SKM-1 treated with dmso at 0.1 percent for 144 hours (cell line): ENCODE results near the gene C9orf50.

ENCODE experiments used
- DNase-seq: peaks from one replicate; lab custom pipeline; 2025; ENCODE audit not compliant: unreplicated experiment; lab: John Stamatoyannopoulos, UW

The C9orf50 gene

DNA sequence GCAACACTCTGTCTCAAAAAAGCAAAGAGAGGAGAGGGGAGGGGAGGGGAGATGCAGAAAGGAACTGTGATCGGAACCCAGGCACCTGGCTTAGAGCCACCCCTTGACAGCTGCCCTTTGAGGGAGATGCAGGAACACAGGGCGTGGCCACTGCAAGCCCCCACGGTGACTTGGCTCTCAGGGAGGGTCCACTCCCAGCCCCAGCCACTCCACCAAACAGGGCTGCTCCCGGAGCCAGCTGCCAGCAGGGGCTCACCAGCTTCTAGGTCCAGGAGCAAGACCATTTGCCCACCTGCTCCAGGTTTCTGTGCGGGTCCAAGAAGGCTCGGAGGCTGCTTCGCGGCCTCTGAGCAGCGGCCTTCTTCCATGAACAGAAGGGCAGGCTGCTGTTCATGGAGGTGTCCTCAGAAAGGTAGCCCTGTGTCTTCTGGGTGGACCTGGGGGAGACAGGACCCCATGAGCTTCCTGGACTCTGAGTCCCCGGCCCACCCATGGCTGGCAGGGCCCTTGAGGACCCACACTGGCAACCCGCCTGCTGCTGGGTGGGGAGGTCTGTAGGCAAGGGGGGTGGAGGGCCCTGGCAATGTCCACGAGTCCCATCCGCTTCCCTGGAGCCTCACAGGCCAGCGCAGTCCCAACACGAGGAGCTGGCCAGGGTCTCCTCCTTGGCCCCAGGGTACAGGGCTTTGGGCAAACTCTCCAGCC, 7.9 kb downstream of the C9orf50 start:
- no peak for DNase-seq

DNA sequence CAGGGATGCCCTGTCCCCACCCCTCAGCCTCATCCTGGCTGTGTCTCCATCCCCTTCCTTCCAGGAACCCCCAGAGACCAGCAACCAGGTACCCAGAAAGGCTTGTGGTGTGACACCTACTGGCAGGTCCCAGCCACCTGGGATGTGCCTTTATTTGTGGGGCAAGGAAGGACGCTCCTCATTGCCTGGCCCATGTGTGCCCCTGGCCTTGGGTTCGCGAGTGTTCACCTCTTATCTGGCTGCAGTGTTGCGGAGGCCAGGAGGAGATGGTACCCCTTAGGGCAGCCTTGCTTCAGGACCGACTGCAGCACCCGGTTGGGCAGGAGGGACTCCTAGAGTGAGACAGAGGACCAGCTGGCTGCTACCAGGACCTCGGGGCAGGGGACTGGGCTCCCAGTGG, 8.8 kb downstream of the C9orf50 start:
- no peak for DNase-seq

DNA sequence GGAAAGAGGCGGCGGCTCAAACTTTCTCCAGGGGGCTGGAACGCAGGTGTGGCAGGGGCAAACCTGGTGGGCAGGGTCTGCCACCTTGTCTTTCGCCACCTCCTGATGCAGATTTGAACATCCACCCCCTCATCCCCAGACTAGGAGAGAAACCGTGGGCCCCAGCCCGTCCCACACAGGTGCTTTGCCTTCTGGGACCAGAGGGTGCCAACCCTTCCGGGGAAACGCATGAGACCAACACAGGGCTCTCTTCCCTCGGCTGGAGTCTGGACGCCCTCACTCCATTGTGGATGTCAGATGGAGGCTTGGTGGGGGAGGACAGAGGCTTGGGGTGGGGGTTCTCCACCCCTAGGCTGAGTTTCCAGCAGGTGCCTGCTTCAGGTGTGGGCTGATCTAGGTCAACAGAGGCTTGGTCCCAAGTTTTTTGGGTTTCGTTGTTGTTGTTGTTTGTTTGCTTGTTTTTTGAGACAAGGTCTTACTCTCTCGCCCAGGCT, 9.5 kb downstream of the C9orf50 start:
- DNase-seq = no peak

DNA sequence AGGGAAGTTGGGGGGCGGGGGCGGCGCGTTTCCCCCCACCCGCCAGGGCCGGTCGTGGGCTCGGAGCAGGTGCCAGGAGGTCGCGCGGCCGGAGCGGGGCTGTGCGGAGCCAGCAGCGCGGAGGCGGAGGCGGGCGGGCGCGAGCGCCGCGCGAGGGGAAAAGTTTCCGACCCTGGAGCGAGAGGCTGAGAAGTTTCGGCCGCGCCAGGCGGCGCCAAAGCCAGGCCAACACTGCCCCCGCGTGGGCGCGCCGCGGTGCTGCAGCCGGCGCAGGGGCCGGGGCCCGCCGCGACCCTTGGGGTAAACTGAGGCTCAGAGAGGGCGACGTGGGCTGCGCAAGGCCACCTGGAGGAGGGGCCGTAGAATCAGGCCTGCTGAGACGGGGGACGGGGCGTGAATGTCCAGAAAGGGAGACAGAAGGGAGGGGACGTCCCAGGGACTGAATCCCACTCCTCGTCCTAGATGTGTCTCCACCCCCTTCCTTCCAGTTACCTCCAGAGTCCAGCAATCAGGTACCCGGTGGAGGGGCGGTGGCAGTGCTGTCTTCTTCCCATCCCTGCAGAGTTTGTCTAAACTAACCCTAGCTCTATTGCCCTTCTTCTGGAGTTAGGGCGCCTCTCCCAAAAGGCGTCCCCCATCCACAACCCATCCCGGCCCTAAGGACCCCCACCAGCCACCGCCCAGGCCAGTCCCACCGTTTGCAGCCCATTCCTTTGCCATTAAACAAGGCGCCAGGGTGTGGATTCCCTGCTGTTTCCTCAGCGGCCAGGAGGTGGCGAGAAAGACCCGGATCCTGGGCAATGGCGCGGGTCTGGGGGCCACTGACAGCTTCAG, 10.2 kb downstream of the C9orf50 start:
- peak; percentile 44 for DNase-seq

DNA sequence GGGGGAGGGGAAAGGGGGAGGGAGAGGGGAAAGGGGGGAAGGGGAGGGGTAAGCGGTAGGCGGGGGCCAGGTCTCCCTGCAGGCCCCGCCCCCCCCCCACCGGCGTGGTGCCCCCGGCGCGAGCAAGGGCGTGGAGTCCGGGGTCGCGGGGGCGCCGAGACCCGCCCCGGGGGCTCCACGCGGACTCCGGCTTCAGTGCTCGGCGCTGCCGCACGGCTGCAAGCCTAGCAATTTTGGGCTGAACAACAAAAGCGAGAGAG, 10.8 kb downstream of the C9orf50 start:
- DNase-seq = no peak

DNA sequence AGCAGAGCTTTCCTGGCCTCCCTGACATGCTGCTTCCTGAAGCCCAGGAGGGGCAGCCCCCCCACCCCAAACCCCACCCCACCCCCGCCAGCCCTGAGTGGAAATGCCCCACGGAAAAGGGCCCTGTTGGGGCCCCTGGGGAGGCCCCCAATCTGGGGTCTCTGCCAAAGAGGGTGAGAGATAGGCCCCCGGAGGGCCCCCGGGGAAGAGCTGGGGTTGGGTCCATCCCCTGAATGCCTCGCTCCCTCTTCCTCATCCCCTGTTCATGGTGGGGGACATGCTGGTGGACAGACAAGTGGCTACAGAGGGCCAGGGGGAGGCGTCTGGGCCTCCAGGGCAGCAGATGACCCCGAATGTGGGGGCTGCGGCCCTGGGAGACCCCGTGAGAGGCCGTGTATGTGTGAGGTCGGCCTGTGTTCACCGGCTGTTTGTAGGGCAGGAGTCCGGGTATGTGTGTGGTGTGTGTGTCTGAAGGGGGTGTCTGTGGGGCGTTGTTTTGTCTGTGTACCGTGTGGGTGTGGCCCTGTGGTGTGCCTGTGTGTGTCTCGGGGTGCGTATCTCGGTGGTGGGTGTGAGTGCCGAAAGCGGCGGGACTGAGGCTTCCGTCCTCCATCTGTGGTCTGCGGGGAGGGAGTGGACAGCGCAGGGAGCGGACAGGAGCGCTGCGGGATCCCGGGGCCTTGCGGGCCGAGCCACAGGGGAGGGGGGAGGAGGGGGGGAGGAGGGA, 11.3 kb downstream of the C9orf50 start:
- DNase-seq = no peak

DNA sequence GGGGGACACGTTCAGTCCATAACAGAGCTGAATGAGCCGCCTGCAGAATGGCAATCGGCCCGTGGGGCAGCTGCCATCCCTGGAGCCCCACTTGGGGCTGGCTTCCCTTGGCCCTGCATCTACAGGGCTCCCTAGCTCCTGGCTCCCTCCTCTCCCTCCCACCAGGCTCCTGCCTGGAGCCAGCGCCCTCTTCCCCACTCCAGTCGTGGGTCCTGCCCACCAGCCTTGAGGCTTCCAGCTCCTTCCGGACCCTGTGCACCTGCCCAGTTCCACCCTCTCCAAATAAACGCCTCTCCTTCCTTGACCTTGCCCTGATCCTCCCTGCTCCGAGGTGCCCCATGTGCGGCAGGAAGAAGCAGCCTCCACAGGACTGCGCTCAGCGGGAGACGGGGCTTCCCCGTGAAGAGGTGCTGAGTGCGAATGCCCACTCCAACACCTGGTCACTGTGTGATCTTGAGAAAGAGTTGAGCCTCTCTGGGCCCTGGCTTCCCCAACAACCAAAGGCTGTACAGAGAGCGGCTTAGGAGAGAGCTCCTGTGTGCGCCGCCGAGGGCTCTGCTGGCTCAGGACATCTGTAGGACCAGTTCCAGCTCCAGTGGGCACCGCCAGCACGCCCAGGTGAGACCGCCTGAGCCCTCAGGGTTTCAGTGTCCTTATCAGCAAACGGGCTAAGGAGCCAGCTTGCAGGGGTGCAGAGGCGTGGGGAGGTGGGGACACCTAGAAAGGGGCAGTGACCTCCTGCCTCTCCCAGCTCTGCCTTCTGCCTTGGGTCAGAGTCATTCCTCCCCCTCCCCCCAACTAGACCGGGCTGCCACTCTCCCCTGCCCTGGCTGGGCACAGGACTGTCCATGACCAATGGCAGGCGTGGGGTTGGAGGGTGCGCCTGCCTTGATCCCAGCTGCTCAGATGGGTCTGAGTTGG, 12.1 kb downstream of the C9orf50 start:
- DNase-seq = no peak

DNA sequence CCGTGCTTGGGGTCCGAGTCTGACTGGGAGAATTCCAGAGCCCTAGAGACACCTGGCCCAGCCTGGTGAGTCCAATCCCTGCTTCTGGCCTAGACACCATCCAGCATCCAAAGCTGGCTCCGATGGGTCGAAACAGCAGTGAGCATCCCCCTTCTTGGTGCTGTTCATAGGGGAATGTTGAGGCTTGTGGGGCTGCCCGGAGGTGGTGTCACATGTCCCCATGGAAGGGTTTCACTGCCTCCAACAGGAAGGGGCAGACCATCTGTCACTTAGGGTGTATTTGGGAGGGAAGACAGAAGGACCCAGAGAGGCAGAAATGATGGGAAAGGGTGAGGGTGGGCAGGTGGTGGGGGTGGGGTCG, 13.9 kb downstream of the C9orf50 start:
- no peak for DNase-seq

DNA sequence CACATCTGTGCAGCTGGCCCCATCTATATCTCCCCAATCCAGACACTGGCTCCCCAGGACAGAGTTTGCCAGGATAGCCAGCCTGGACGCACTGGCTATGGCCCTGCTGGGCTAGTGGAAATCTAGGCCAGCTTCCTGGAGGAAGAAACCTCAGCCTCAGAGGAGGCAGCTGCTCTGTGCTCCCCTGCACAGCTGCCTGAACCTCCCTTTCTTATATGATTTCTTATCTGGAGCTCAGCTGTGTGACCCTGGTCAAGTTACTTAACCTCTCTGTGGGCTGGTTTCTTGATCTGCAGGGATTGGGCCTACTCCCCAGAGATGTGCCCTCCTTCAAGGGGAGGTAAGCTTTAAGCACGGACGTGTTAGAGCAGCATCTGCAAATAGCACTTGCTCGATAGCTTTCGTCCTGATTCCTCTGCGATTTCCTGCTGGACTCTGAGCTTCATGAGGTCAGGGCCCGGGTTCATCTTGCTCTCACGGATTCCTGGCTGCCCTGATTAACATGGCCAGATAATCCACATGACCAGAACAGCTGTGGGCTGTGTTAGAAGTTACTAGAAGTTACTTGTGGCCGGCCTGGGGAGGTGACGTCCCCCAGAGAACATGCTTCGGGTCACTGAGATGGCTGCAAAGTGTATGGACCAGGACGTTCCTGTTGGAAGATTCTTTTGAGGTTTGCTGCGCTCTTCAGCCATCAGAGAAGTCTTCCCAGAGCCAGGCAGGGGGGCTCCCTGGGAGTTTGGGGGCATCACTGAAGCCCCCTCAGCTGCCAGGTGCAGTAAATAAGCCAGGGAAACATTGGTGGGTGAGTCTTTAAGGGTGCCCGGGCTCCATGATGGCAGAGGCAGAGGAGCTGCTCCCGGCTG, 14.5 kb downstream of the C9orf50 start:
- DNase-seq = no peak

DNA sequence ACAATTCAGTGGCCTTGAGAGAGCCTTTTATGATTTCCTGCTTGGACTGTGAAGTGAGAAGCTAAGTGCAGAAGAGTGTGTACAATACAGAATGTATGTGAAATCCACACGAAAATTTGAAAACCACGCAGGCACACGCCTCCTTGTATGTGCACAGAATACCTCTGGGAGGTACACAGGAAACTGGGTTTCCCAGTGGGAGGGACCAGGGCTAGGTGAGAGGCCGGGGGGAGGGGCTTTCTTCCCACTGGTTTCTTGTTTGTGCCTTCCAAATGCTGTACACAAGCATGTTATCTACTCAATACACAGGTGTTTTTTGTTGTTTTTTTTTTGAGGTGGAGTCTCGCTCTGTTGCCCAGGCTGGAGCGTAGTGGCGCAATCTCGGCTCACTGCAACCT, 16.1 kb downstream of the C9orf50 start:
- DNase-seq = no peak

DNA sequence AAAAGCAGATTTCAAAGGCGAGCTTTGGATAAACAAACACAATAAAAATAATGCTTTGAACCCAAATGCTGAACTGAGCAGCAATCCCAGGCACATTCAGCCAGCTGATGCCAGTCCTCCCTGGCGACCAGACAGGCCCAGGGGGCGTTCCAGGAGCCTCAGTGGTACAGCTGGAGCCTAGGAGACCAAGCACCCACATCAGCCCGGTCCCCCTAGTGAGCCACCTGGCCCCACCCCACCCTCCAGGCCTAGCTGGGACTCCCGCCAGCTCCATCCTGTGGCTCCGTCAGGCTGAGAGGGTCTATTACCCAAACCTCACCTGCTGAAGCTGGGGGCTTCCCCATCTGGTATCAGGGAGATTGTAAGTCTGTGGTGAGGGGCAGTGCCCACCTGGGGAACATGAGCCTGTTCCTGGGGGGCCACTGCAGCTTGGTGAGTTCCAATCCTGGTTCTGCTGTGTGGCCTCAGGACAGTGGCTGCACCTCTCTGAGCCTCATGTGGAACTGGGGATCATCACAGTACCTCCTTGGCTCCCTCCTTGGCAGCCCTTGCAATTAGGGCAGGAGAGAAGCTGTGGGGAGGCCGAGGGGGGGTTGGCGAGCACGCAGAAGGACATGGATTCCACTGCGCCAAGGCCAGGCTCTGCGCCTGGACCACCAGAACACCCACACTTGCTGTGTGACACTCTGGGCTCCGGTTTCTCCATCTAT, 16.7 kb downstream of the C9orf50 start:
- DNase-seq = no peak

DNA sequence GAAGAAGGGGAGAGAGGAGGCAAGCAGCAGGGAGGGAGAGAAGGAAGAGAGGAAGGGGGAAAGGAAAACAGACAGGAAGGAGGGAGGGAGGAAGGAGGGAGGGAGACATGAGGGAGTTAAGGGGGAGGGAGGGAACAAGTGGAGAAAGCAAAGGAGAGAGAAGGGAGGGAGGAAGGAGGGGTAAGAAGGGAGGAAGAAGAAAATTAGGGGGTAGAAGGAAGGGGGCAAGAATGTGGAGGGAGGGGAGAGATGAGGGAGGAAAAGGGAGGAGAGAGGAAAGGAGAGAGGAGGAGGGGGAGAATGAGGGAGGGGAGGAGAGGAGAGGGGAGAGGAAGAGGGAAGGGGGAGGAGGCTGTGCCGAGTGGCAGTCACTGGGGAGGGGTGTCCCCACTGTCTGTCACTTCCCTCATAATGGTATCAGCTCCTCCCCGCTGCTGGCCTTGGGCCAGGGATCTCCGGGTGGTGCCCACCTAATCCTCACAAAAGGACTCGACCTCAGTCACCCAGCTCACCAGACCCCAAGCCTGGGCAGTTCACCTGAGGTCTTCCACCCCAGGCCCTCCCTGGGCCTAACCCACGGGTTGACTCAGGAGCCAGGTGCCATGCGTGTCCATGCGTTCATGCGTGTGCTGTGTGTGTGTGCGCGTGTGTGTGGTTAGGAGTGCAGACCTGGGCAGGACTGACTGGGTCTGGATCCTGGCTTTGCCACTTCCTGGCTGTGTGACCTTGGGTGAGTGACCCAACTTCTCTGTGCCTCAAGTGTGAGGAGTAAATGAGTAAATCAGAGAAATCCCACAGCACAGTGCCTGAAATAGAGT, 18.1 kb downstream of the C9orf50 start:
- DNase-seq = no peak

DNA sequence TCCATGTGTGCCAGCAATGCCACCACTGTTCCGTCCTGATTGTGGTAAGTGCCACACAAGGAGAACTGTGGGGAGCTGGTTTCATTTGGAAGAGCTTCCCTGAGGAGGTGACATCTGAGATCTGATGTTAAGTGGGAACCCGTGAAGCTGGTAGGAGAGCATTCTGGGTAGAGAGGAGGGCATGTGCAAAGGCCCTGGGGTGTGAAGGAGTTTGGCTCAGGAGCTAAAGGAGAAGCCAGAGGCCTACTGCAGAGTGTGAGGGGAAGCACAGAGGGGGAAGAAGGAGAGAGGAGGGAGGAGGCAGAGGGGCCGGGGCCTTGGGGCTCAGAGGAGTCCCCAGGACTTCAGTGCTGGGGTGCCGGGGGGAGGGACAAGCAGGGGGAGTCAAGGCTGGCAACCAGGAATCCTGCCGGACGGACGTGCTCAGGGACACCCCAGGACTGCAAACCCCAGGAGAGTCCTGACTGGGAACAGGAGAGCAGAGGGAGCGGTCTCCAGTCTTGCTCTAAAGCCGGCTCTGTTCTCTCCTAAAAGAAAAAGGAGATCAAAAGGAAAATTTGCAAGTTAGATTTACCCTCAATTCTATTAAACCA, 19.7 kb downstream of the C9orf50 start:
- no peak for DNase-seq

DNA sequence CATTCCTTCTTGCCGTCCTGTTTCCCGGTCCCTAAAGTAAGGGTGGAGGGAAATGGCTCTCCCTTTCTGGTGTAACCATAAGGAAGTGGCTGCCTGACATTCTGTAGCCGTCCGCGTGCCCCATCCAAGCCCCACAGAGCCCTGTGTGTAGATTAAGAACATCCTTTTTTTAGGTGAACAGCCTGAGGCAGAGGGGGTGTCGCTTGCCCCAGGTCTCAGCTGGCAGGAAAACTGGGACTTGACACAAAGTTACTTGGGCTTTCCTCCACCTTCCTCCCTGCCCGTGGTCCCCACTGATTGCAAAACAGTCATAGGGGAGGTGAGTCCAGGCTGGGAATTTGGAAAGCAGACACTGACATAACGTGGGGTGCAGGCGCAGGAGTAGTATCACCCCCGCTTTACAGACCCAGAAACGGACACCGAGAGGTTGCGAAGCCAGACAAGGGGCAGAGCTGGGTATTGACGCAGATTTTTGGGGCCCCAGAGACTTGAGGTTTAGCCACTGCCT, 22.8 kb downstream of the C9orf50 start:
- DNase-seq = no peak

DNA sequence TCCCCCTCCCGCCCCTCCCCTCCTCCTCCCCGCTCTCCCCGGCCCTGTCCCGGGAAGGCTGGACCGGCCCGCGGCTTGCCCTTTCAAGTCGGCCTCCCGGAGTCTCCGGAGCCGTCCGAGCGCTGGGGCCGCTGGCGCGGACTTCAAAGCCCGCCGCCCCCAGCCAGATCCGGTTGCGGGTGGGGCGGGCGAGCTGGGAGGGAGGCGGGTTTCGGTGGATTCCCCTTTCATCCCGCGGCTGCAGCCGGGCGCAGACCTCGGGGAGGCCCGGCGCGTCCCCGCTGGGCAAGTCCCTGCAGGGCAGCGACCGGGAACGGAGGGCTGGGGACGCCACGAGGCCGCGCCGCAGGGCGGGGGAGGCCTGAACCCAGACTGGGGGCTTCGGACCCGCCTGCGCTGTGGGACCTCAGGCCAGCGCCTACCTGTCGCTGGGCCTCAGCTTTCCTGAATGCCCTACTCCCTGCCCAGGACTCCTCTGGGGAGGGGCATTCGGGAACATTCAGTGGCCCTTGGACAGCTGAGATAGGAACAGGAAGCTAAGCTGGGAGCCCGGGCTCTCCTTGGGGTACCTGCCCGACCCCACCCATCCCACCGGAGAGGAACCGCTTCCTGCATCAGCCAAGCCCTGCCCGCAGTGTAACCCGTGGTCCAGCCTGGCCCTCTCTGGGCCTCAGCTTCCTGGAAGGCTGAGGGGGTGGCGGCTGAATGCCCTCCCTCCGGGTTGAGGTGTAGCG, 23.4 kb downstream of the C9orf50 start:
- no peak for DNase-seq

DNA sequence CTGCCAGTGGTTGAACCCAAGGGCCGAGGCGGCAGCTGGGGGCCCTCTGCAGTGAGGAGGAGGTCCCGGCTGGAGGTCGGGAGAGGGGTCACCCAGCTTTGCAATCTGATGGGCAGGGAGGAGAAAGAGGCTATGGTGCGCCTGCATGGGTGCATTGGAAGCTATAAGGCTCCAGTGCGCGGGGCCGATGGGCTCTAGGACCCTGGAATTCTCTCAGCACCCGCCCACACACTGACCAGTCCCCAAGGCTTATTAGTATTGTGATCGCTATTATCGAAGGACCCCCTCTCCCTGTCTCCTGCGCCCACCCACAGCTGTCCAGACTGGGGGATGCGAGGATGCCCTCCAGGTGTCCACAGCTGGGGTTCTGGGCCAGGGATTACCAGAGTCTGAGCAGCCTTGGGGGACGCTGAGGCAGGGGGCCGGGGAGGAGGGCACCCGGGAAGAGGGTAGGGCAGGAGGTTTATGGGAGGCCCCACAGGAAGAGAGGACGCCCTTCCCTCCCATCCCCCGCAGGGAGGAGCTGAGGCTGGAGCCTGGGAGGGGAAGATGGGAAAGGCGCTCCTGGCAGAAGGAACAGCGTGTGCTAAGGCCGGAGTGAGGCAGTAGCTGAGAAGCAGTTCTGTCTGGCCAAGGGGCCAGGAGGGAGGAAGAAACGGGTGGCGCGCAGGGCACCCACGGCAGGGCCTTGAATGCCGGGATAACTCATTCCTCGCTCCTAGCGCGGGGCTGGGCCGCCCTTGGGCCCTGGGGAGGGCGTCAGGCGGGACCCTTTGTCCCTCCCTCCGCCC, 24.2 kb downstream of the C9orf50 start:
- no peak for DNase-seq
